NT2/D1 (cell line): ENCODE measurements around the gene TBC1D19.

Experiments used
- YY1 ChIP-seq: IDR thresholded peaks from 2 replicates; pipeline ENCODE4 v1.6.1; 2011; ENCODE audit not compliant: insufficient read length, insufficient read depth
- ZNF274 ChIP-seq: IDR thresholded peaks from 2 replicates; pipeline ENCODE4 v1.6.1; 2011; ENCODE audit warnings: mild to moderate bottlenecking, low read depth, low read length

GRCh38 chr4:26594778-26595177 lies 10.9 kb downstream of the TBC1D19 start:
- TF ChIP-seq ZNF274 = no peak
- no peak for TF ChIP-seq YY1
